ENCODE results near the gene MZT2B.
A peak's percentile ranks its signal among the peaks of the same experiment; 100 is the strongest.
"Not testable (repeated sequence)": the region's sequence is repeated elsewhere in the genome, so short reads cannot be mapped to it uniquely, and the experiment has no call there.

MZT2B gene

GRCh38 chr2:130181880-130182682, at the start of gene MZT2B:
TSS of gene MZT2B (plus strand) at chr2:130182262. CDS start at chr2:130182283, 21 bp downstream.
- peak; percentile 87 to 88 for DNase-seq

- DNase-seq = no peak
These were observed 46.1 kb upstream of the MZT2B start for GRCh38 chr2:130135692-130136541.

GRCh38 chr2:130136546-130136945, 45.5 kb upstream of the MZT2B start:
- DNase-seq = not testable (repeated sequence)

GRCh38 chr2:130137118-130137517, 44.9 kb upstream of the MZT2B start:
- DNase-seq = not testable (repeated sequence)

DNA sequence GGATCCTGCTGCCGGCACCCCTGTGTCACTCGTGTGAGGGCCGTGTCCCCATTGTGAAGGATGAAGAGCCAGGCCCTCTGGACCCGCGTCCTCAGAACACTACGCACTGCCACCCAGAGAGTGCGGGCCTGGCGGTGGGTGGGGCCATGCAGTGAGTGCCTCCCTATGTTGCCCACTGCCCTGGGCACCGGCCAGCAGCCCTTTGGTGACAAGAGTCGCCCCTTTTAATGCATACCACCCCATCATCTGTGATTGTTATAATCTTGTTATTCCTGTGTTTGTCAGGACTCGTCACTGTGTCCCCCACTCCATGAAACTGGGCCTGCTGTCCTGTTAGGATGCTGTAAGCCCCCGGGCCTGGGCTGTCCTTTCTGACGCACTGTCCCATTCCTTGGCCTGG, 43.7 kb upstream of the MZT2B start:
- DNase-seq = not testable (repeated sequence)

- DNase-seq = not testable (repeated sequence)
These were observed 43.2 kb upstream of the MZT2B start for GRCh38 chr2:130138841-130139251.

- DNase-seq = not testable (repeated sequence)
These were observed 42.5 kb upstream of the MZT2B start for GRCh38 chr2:130139331-130140280.

DNA sequence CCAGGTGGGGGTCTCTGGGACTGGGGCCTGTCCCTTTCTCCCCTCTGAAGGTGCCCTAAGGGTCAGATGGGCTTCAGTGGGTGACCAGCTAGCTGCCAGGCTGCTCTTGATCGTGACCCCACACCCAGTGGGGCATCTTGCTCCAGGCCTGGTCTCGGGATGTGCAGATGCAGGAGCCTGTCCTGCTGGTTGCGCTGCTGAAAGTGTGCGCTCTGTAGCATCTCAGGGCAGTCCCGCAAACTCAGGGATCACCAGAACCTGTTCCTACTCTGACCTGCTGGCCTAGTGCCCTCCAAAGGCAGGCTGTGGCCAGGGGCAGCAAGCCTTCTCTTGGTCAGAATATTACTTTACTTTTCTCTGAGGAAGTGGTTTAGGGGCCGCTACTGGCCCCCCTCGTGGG, 41.5 kb upstream of the MZT2B start:
- not testable (repeated sequence) for DNase-seq

GRCh38 chr2:130141002-130141401, 41.1 kb upstream of the MZT2B start:
- not testable (repeated sequence) for DNase-seq

- DNase-seq = not testable (repeated sequence)
These were observed 40.3 kb upstream of the MZT2B start for GRCh38 chr2:130141645-130142370.

DNA sequence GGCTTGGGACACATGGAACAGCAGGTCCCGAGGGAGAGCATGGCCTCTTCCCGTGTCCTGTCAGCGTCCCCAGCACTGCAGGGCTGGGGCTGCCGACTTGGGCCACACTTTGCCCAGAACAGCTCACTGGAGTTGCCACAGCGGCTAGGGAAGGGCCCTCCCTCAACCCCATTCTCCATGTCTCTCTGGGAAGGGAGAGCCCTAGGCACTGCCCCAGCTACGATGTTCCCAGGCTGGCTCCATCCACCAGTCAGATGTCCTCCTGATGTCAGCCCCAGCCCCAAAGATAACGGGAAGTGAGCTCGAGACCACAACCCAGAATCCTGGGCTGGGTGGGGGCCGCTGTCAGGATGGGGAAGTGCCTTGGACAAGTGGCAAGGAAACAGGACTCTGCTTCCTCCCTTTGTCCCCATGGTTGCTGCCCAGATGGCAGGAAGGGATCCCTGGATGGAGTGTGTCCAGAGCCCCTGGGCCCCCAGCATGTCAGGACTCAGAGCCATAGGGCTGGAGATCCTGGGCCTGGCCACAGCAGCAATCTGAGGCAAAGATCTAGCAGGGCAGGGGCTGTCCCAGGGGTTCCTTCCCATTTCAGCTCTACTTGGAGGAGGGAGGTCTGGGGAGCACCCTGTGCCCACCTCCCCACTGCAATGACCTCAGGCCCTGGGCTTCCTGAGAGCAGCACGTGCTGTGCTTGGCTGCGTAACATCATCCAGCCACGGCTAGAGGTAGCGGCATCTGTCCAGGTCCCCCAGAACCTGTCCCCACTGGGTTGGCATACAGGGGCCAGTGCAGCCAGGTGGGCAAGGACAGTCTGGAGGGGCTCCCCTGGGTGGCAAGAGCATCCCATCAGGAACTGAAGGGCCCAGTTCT, 39.4 kb upstream of the MZT2B start:
- DNase-seq = not testable (repeated sequence)

DNA sequence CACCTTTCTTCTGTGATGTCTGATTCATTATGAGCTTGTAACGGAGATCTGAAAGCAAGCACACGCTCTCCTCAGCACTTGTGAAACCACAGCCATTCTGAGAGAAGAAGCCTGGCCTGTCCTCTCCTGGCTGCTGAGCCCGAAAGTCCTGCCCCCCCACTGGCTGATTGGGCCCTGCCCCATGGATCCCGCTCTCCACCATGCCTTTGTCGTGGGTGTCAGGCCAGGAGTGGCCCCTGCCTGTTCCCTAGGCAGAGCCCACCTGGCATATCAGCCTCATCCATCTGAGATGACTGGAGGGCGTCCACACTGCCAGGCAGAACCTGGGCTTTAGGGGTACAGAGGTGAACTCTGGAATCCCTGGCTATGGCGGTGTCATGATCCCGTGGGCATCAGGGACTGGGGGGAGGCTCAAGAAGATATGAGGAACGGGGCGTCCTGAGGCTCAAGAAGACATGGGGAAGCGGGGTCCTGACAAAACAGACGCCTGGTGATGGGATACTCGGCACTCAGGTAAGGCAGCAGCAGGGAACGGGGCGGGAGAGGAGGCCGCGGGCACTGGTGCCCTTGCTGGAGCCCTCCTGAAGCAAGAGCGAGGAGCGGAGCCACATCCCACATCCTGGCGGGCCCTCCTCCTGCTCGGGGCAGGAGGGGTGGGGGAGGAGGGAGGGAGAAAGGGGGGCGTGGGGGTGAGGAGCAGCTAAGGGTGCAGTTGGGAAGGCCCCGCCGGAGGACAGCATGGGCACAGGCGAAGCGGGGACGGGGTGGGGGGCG, 38.6 kb upstream of the MZT2B start:
- not testable (repeated sequence) for DNase-seq

DNA sequence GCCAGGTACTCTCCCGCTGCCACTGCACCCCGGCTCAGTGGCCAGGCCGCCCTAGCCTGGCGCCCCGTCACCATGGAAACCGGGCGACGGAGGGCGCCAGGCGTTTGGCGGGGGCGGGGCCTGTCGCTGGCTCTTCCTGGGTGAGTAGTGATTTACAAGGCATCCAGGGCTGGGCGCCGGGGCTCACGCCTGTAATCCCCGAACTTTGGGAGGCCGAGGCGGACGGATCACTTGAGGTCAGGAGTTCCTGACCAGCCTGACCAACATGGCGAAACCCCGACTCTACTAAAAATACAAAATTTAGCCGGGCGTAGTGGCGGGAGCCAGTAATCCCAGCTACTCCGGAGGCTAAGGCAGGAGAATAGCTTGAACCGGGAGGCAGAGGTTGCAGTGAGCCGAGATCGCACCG, 37.1 kb upstream of the MZT2B start, which contains the start of gene CCDC74B:
CCDC74B (minus strand) TSS at position 107 of the 409 bp plus-strand sequence. CDS start 116 bp downstream, outside the sequence.
- DNase-seq = peak; percentile 48 to 56

GRCh38 chr2:130148515-130148914, 33.5 kb upstream of the MZT2B start:
- not testable (repeated sequence) for DNase-seq

- no peak for DNase-seq
These were observed 31.6 kb upstream of the MZT2B start for GRCh38 chr2:130150181-130151144.

- DNase-seq = not testable (repeated sequence)
These were observed 30.9 kb upstream of the MZT2B start for GRCh38 chr2:130151145-130151512.

DNA sequence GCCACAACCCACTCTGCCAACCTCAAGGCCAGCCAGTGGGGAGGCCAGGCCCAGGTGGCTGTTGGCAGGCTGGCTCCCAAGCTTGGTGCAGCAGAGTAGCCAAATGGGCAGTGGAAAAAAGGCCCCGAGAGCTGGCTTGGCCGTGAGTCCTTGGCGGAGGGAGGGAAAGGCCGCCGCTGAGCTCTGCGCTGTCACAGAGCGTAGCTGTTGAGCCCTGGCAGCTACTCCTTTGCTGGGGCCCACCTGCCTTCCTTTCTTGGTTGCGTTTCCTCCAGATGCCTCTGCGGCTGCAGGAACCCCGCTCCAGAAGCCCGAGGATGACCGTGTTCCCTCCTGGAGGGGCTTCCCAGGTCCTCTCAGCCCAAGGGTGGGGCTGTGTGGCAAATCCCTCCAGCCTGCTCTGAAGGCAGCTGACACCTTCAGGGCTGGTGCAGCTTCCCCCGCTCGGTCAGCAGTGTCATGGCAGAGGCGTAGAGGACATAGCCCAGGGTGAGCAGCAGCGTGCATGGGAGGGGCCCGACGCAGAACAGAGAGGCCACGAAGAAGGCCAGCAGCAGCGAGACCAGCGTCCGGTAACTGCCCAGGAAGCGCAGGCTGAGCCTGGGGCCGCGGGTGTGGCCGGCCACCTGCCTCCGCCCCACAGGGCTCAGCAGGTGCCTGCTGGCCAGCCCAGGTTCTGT, 29.8 kb upstream of the MZT2B start:
- DNase-seq = not testable (repeated sequence)

Data from activated CD4-positive, alpha-beta T cell treated with anti-CD3 and anti-CD28 coated beads for 4 hours (primary cell).